ENCODE measurements around the gene SLC4A8. TPM values are rescaled to one million over a fixed set of nuclear protein-coding genes. Genes with fewer than 3 reads are reported as not detected.

SLC4A8 gene
- total and polyA plus RNA-seq, 4 donors, result 1.1 to 12.2 (median 3.0) TPM

GRCh38 chr12:51390457-51390856 lies 34.2 kb upstream of the SLC4A8 start:
- ATAC-seq (ENCODE audit: insufficient read depth, low FRiP score) (no peak), DNase-seq (no peak)
- H3K4me1 ChIP-seq (ENCODE audit: control insufficient read depth in 5 of 5, insufficient read depth in 5 of 5, low read length in 5 of 5), result peaks cover 0 to 27% (median 13%) of the 10 kb centered on the region in 5 donors
- H3K4me3 ChIP-seq, result no peak overlapping the region
- 75 to 78% methylated on average over 6 of the region's 6 CpGs for WGBS, 2 donors
- TF ChIP-seq CTCF (IDR thresholded peaks at IDR 0.05; ENCODE audit: control extremely low read depth, extremely low read depth), result no peak
- H3K9ac ChIP-seq (ENCODE audit: insufficient read depth in 1 of 2, low read length in 2 of 2), result no peak overlapping the region
- H3K27ac ChIP-seq (ENCODE audit: low read depth in 1 of 2, low read length in 1 of 2), result no peak overlapping the region
- peaks cover 0 to 14% (median 13%) of the 10 kb centered on the region in 3 donors for H3K27me3 ChIP-seq (ENCODE audit: control insufficient read depth in 3 of 3, insufficient read depth in 3 of 3, low read length in 2 of 3)
- no peaks in the 10 kb centered on the region for H3K36me3 ChIP-seq (ENCODE audit: control insufficient read depth in 4 of 4, insufficient read depth in 4 of 4, low read length in 4 of 4)
- H3K9me3 ChIP-seq (ENCODE audit: control insufficient read depth in 4 of 4, insufficient read depth in 3 of 4, low read length in 3 of 4), result no peaks in the 10 kb centered on the region

- Histone ChIP-seq H3K9ac (ENCODE audit: insufficient read depth in 1 of 2, low read length in 2 of 2) (no peak overlapping the region), H3K4me3 (no peak overlapping the region), H3K27me3 (ENCODE audit: control insufficient read depth in 3 of 3, insufficient read depth in 3 of 3, low read length in 2 of 3) (peaks cover 0 to 14% (median 13%) of the 10 kb centered on the region in 3 donors), H3K36me3 (ENCODE audit: control insufficient read depth in 4 of 4, insufficient read depth in 4 of 4, low read length in 4 of 4) (no peaks in the 10 kb centered on the region), H3K27ac (ENCODE audit: low read depth in 1 of 2, low read length in 1 of 2) (peak overlapping the region in 1 of 2 donors; percentile 44), H3K9me3 (ENCODE audit: control insufficient read depth in 4 of 4, insufficient read depth in 3 of 4, low read length in 3 of 4) (no peaks in the 10 kb centered on the region), H3K4me1 (ENCODE audit: control insufficient read depth in 5 of 5, insufficient read depth in 5 of 5, low read length in 5 of 5) (peaks cover 0 to 27% (median 13%) of the 10 kb centered on the region in 5 donors)
- WGBS, 2 donors, result 9 to 24% methylated on average over 8 of the region's 8 CpGs
- DNase-seq, result peak; percentile 24 to 45 (median 24)
- TF ChIP-seq CTCF (IDR thresholded peaks at IDR 0.05; ENCODE audit: control extremely low read depth, extremely low read depth), result no peak
- no peak for ATAC-seq (ENCODE audit: insufficient read depth, low FRiP score)
Observed at GRCh38 chr12:51390891-51391282, 33.7 kb upstream of the SLC4A8 start.

GRCh38 chr12:51391283-51392123 lies 33.1 kb upstream of the SLC4A8 start, which contains the start of gene GALNT6:
GALNT6 (minus strand) TSS chr12:51391406; CDS start chr12:51379781, 11,625 bp downstream.
- Histone ChIP-seq H3K4me1 (ENCODE audit: control insufficient read depth in 5 of 5, insufficient read depth in 5 of 5, low read length in 5 of 5) (peaks cover 0 to 27% (median 13%) of the 10 kb centered on the region in 5 donors), H3K27ac (ENCODE audit: low read depth in 1 of 2, low read length in 1 of 2) (peak within 1 kb of the TSS in 1 of 2 donors; percentile 44), H3K36me3 (ENCODE audit: control insufficient read depth in 4 of 4, insufficient read depth in 4 of 4, low read length in 4 of 4) (no peaks in the 10 kb centered on the region), H3K9ac (ENCODE audit: insufficient read depth in 1 of 2, low read length in 2 of 2) (no peak within 1 kb of the TSS), H3K27me3 (ENCODE audit: control insufficient read depth in 3 of 3, insufficient read depth in 3 of 3, low read length in 2 of 3) (peaks cover 0 to 14% (median 13%) of the 10 kb centered on the region in 3 donors), H3K4me3 (peak within 1 kb of the TSS; percentile 40), H3K9me3 (ENCODE audit: control insufficient read depth in 4 of 4, insufficient read depth in 3 of 4, low read length in 3 of 4) (no peaks in the 10 kb centered on the region)
- 0 to 1% methylated on average over 56 to 73 of the region's 73 CpGs for WGBS, 2 donors
- ATAC-seq (ENCODE audit: insufficient read depth, low FRiP score) (peak; percentile 42), DNase-seq (peak in 2 of 3 donors; percentile 37 to 55)
- TF ChIP-seq CTCF (IDR thresholded peaks at IDR 0.05; ENCODE audit: control extremely low read depth, extremely low read depth), result no peak

Measured in lung (tissue), 12 donors.